DND-41 (cell line): ENCODE measurements around the gene PI4KA.

Experiments used
- ATAC-seq: fragments of 200-7000 bp; cut with Tn5 transposase; 3 replicates; pipeline ENCODE4 v1.9.1; 2021; ENCODE audit warnings: low read depth; ENCODE audit not compliant: insufficient read depth
- DNase-seq: peaks from one replicate; pipeline ENCODE4 v3.0.0-alpha.2; 2020
- H2AFZ ChIP-seq: 2 replicates; pipeline ENCODE4 v1.6.0; 2012; ENCODE audit warnings: low read depth, low read length
- H3K27ac ChIP-seq: 2 replicates; pipeline ENCODE4 v1.5.1; 2012; ENCODE audit warnings: low read length, inconsistent platforms
- H3K27me3 ChIP-seq: fragments of 200-600 bp; sonication (generic); 2 replicates; pipeline ENCODE4 v1.6.0; 2012; ENCODE audit warnings: low read length, mild to moderate bottlenecking, inconsistent platforms; ENCODE audit not compliant: insufficient read depth, poor library complexity
- H3K36me3 ChIP-seq: 2 replicates; pipeline ENCODE4 v1.5.1; 2012; ENCODE audit warnings: low read length, inconsistent platforms; ENCODE audit not compliant: insufficient read depth
- H3K4me1 ChIP-seq: 2 replicates; pipeline ENCODE4 v1.5.1; 2012; ENCODE audit warnings: mild to moderate bottlenecking, low read length; ENCODE audit not compliant: insufficient read depth
- H3K4me2 ChIP-seq: 2 replicates; pipeline ENCODE4 v1.6.0; 2012; ENCODE audit warnings: mild to moderate bottlenecking, moderate library complexity, low read length, inconsistent platforms; ENCODE audit not compliant: insufficient read depth
- H3K4me3 ChIP-seq, 2 experiments: fragments of 200-600 bp in 1 of 2; shearing (Covaris generic) in 1 of 2; 2 replicates each; pipeline ENCODE4 v1.5.1; 2012 to 2016; ENCODE audit warnings: inconsistent platforms in 2 of 2, low read length in 2 of 2, mild to moderate bottlenecking in 2 of 2, low read depth in 1 of 2, moderate library complexity in 1 of 2
- H3K79me2 ChIP-seq: 2 replicates; pipeline ENCODE4 v1.6.0; 2012; ENCODE audit warnings: low read length, inconsistent platforms; ENCODE audit not compliant: insufficient read depth
- H3K9ac ChIP-seq: 2 replicates; pipeline ENCODE4 v1.6.0; 2012; ENCODE audit warnings: low read depth, mild to moderate bottlenecking, inconsistent platforms, low read length, moderate library complexity
- H3K9me3 ChIP-seq: 2 replicates; pipeline ENCODE4 v1.5.1; 2012; ENCODE audit warnings: low read length, moderate library complexity, mild to moderate bottlenecking, inconsistent platforms; ENCODE audit not compliant: insufficient read depth, severe bottlenecking
- H4K20me1 ChIP-seq: 2 replicates; pipeline ENCODE4 v1.6.0; 2012; ENCODE audit warnings: low read length; ENCODE audit not compliant: insufficient read depth
- CTCF ChIP-seq: IDR thresholded peaks from 2 replicates; pipeline ENCODE4 v1.5.1; 2012; ENCODE audit warnings: borderline replicate concordance, low read length, moderate library complexity, mild to moderate bottlenecking; ENCODE audit not compliant: poor library complexity, severe bottlenecking; ENCODE audit errors: extremely low read depth
- EZH2 ChIP-seq: IDR thresholded peaks from 3 replicates; pipeline ENCODE4 v1.6.1; 2012; ENCODE audit warnings: borderline replicate concordance, low read depth, mild to moderate bottlenecking, moderate library complexity, low read length, inconsistent platforms; ENCODE audit not compliant: severe bottlenecking

PI4KA gene

DNA sequence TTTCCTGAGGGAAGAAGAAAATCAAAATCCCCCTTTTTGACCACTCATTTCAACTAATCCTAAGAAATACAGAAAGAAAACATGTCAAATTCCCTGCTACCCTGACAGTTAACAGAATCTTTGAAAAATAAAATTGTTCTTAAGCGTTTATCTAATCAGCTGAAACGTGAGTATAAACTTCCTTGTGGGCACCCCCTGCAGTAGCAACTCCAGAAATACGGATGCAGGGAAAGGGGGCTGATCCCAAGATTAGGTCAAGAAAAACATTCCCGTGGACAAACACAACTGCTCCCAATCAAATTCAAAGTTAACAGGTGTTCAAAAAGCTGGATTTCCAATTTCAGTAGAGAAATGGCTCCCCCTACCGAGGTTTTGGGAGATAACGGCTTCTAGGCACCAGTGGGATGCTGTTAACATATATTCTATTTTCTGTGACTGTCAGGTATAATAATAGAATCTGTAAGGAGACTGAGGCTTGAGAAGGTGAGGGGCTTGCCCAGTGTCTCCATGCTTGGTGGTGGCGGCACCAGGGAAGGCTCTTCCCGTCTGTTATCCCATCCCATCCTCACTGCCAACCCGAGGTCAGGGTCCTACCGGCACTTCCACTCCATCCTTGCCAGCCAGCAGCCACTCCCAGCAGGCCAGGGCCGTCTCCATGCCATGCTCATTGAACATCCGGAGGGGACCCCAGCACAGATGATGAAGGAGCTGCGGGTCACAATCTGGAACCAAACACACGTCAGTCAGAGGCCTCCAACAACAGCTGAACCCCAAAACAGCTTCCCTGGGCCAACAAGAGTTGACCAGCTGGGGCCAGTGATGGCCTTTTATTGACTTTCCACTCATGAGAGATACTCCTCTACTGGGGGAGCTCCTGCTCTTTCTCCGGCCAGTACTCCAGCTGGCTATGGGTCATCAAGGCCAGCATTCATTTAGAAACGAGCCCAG is 116.7 kb downstream of the PI4KA start:
- Histone ChIP-seq H3K4me3 (no peak overlapping the region), H3K9me3 (no peaks in the 10 kb centered on the region), H2AFZ (no peak overlapping the region), H3K27ac (no peak overlapping the region), H3K27me3 (no peaks in the 10 kb centered on the region), H3K79me2 (no peaks in the 10 kb centered on the region), H3K36me3 (peaks cover 67% of the 10 kb centered on the region), H4K20me1 (no peaks in the 10 kb centered on the region), H3K9ac (no peak overlapping the region), H3K4me2 (no peak overlapping the region), H3K4me1 (no peaks in the 10 kb centered on the region)
- TF ChIP-seq EZH2 (no peak), CTCF (peak; percentile 78)
- DNase-seq (peak; percentile 30), ATAC-seq (peak; percentile 45; the same call in 1 of the 3 replicates)

DNA sequence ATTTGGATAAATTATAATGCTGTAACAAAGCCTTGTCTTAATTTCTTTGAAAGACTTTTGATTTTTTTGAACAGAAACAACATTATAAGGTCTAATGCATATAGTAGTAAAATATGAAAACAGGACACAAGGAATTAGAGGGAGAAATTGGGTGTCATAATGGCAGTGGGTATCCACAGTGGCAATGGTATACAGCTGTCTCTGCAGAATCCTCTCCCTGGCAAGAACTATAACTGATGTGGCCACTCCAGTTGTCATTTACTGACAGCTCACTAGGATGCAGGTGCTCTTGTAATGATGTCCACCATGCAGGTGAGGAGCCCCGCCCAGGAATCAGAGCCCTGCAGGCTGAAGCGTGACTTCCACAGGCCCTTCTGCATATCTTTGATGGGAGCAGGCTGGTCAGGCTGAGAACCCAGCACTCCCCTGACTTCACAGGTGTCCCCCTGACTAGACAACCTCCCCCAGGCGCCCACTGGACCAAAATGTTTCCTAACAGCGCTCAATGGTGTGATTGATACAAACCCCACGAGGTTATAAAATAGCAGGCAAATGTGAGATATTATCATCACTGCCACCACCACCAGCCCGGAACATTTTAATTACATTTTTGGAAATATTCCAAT is 117.5 kb downstream of the PI4KA start:
- Histone ChIP-seq H3K36me3 (peaks cover 67% of the 10 kb centered on the region), H3K27ac (no peak overlapping the region), H3K4me2 (no peak overlapping the region), H4K20me1 (no peaks in the 10 kb centered on the region), H3K79me2 (no peaks in the 10 kb centered on the region), H2AFZ (no peak overlapping the region), H3K4me3 (no peak overlapping the region), H3K9ac (no peak overlapping the region), H3K9me3 (no peaks in the 10 kb centered on the region), H3K27me3 (no peaks in the 10 kb centered on the region), H3K4me1 (no peaks in the 10 kb centered on the region)
- TF ChIP-seq EZH2 = no peak
- TF ChIP-seq CTCF = no peak
- ATAC-seq (no peak), DNase-seq (no peak)

DNA sequence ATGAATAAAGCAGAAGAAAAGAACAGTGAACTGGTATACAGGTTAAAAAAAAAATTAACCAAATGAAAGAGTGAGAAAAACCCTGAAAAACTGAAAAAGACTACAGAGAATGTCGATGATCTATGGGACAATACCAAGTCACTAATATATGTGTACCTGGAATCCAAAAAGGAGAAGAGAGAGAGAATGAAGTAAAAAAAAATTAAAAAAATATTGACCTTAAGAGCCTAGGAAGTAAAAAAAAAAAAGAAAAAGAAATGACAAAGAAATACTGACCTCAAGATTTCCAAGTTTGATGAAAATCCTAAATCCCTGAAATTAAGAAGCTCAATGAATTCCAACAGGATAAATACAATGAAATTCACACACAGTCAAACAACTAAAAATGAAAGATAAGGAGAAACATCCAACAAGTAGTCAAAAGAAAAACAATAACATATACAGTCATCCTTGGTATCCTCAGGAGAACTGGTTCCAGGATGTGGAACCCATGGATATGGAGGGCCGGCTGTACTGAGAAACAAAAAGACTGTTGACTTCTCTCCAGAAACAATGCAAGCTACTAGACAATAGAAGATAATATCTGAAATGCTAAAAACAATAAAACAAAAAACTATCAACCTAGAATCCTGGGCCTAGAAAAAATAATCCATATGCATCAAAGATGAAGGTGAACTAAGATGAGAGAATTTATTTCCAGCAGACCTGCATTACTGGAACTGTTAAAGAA is 118.2 kb downstream of the PI4KA start:
- Histone ChIP-seq H4K20me1 (no peaks in the 10 kb centered on the region), H3K27ac (no peak overlapping the region), H3K4me3 (no peak overlapping the region), H2AFZ (no peak overlapping the region), H3K9me3 (no peaks in the 10 kb centered on the region), H3K27me3 (no peaks in the 10 kb centered on the region), H3K4me2 (no peak overlapping the region), H3K79me2 (no peaks in the 10 kb centered on the region), H3K4me1 (no peaks in the 10 kb centered on the region), H3K36me3 (peaks cover 63% of the 10 kb centered on the region), H3K9ac (no peak overlapping the region)
- no peak for TF ChIP-seq CTCF
- no peak for TF ChIP-seq EZH2
- no peak for DNase-seq
- no peak for ATAC-seq
